ENCODE data around the gene SOD2. TPM values are rescaled to one million over a fixed set of nuclear protein-coding genes. Genes with fewer than 3 reads are reported as not detected.

The SOD2 gene
- total and polyA plus RNA-seq, 9 of the 15 experiments (the other 6 are each of a cell fraction or from before 2014, with no cell fraction given), result 39.8 to 140 (median 95.8) TPM

- no peak for TF ChIP-seq ZBTB11 (CRISPR knock-in tag; IDR thresholded peaks at IDR 0.05)
- peak; percentile 62; the same call in 1 of the 2 replicates for TF ChIP-seq BACH1 (tag; IDR thresholded peaks at IDR 0.05)
- TF ChIP-seq HOMEZ (CRISPR knock-in tag; IDR thresholded peaks at IDR 0.05), result no peak
- TF ChIP-seq GABPB1 (CRISPR knock-in tag; IDR thresholded peaks at IDR 0.05), result no peak
- TF ChIP-seq PBX2 (CRISPR knock-in tag; IDR thresholded peaks at IDR 0.05; ENCODE audit: low read depth), result no peak
- peak; percentile 90 for TF ChIP-seq PBX2 (tag; conservative IDR thresholded peaks at IDR 0.05; ENCODE audit: low read depth)
- no peak for TF ChIP-seq ELF2 (CRISPR knock-in tag; IDR thresholded peaks at IDR 0.05)
- no peak for TF ChIP-seq ADNP (tag; IDR thresholded peaks at IDR 0.05)
- peak; percentile 35 to 36; a peak in 1 of 4 replicates for TF ChIP-seq FOXK2 (conservative IDR thresholded peaks at IDR 0.05 in 1 of 2, IDR thresholded peaks at IDR 0.05 in 1 of 2; ENCODE audit: low read depth in 2 of 2)
- TF ChIP-seq ZNF395 (CRISPR knock-in tag; IDR thresholded peaks at IDR 0.05), result peak; percentile 41; the same call in 1 of the 2 replicates
- TF ChIP-seq ATF2 (CRISPR knock-in tag; IDR thresholded peaks at IDR 0.05), result no peak
- TF ChIP-seq CREBBP (IDR thresholded peaks at IDR 0.05; ENCODE audit: low read depth, low read length), result no peak
Observed at GRCh38 chr6:159716247-159717096, 23.4 kb upstream of the SOD2 start (continued).
